Effector memory CD4-positive, alpha-beta T cell (primary cell): ENCODE results near the gene MEIS1.
A peak's percentile ranks its signal among the peaks of the same experiment; 100 is the strongest.
"Not testable (repeated sequence)": the region's sequence is repeated elsewhere in the genome, so short reads cannot be mapped to it uniquely, and the experiment has no call there.

Experiments
- DNase-seq, 3 donors: peaks; one replicate each; pipeline ENCODE4 v3.0.0-alpha.2; 2020
- H3K27ac ChIP-seq: 2 replicates; pipeline ENCODE4 v1.7.0; 2013; ENCODE audit warnings: mild to moderate bottlenecking, low read length, moderate library complexity; ENCODE audit not compliant: insufficient read depth, poor library complexity, severe bottlenecking
- H3K27me3 ChIP-seq: replicated peaks from 2 replicates; pipeline ENCODE4 v1.7.0; 2013; ENCODE audit warnings: mild to moderate bottlenecking, low read length; ENCODE audit not compliant: insufficient read depth, control insufficient read depth, poor library complexity, severe bottlenecking
- H3K36me3 ChIP-seq: 2 replicates; pipeline ENCODE4 v1.7.0; 2013; ENCODE audit warnings: mild to moderate bottlenecking, low read length, moderate library complexity; ENCODE audit not compliant: control insufficient read depth, insufficient read depth
- H3K4me1 ChIP-seq: 2 replicates; pipeline ENCODE4 v1.7.0; 2013; ENCODE audit warnings: low read length, mild to moderate bottlenecking; ENCODE audit not compliant: control insufficient read depth, insufficient read depth, poor library complexity, severe bottlenecking
- H3K4me3 ChIP-seq: 2 replicates; pipeline ENCODE4 v1.7.0; 2013; ENCODE audit warnings: low read length, low read depth, mild to moderate bottlenecking; ENCODE audit not compliant: insufficient read depth, poor library complexity, severe bottlenecking
- H3K9me3 ChIP-seq: 2 replicates; pipeline ENCODE4 v1.7.0; 2013; ENCODE audit warnings: mild to moderate bottlenecking, low read length, moderate library complexity; ENCODE audit not compliant: control insufficient read depth
- total RNA-seq, 3 donors: gene quantifications; one replicate each; lab custom pipeline; 2026; lab: John Stamatoyannopoulos, UW

MEIS1 gene
- total RNA-seq, result 0 to 0.77 (median 0) reads per million in 3 donors

GRCh38 chr2:66434679-66435548 is at the start of gene MEIS1:
Gene MEIS1 (plus strand): TSS chr2:66435125. CDS start chr2:66435857, 732 bp downstream.
- Histone ChIP-seq H3K4me1 (peaks cover 20% of the 10 kb centered on the region), H3K4me3 (peak within 1 kb of the TSS; percentile 13), H3K27me3 (peaks cover 28% of the 10 kb centered on the region), H3K36me3 (no peaks in the 10 kb centered on the region), H3K27ac (no peak within 1 kb of the TSS), H3K9me3 (no peaks in the 10 kb centered on the region)
- DNase-seq, result no peak

GRCh38 chr2:66387016-66387753 is 47.7 kb upstream of the MEIS1 start:
- Histone ChIP-seq H3K27me3 (no peaks in the 10 kb centered on the region), H3K4me3 (no peak overlapping the region), H3K27ac (no peak overlapping the region), H3K36me3 (no peaks in the 10 kb centered on the region), H3K9me3 (no peaks in the 10 kb centered on the region), H3K4me1 (no peaks in the 10 kb centered on the region)
- DNase-seq, result no peak

- Histone ChIP-seq H3K4me1 (no peaks in the 10 kb centered on the region), H3K27me3 (no peaks in the 10 kb centered on the region), H3K36me3 (no peaks in the 10 kb centered on the region), H3K9me3 (no peaks in the 10 kb centered on the region), H3K4me3 (no peak overlapping the region), H3K27ac (no peak overlapping the region)
- no peak for DNase-seq
Observed at GRCh38 chr2:66389651-66390131, 45.2 kb upstream of the MEIS1 start.

DNA sequence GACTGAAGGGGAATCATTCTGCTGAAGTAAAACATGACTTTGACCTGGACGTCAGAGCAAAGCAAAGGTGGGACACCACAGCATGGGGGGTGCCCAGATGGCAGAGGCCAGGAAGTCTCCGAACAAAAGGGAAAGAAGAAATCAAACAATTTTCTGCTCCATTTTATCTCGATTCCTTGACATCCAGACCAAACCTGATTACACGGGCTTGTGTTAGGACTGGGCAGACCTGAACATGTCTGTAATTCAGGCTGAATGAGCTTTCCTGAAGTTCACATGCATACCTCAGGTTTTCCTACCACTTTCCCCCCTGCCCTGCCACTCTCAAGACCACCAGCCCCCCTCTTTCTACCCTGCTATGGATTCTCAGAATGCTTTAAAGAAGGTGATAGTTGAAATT is 44.8 kb upstream of the MEIS1 start:
- Histone ChIP-seq H3K4me3 (no peak overlapping the region), H3K36me3 (no peaks in the 10 kb centered on the region), H3K9me3 (no peaks in the 10 kb centered on the region), H3K4me1 (no peaks in the 10 kb centered on the region), H3K27ac (no peak overlapping the region), H3K27me3 (no peaks in the 10 kb centered on the region)
- no peak for DNase-seq

- Histone ChIP-seq H3K4me1 (no peaks in the 10 kb centered on the region), H3K27me3 (no peaks in the 10 kb centered on the region), H3K27ac (no peak overlapping the region), H3K36me3 (no peaks in the 10 kb centered on the region), H3K9me3 (no peaks in the 10 kb centered on the region), H3K4me3 (no peak overlapping the region)
- no peak for DNase-seq
Observed at GRCh38 chr2:66390811-66391210, 44.1 kb upstream of the MEIS1 start.

DNA sequence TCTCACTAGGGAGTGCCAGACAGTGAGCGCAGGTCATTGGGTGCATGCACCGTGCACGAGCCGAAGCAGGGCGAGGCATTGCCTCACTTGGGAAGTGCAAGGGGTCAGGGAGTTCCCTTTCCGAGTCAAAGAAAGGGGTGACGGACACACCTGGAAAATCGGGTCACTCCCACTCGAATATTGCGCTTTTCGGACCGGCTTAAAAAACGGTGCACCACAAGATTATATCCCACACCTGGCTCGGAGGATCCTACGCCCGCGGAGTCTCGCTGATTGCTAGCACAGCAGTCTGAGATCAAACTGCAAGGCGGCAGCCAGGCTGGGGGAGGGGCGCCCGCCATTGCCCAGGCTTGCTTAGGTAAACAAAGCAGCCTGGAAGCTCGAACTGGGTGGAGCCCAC is 43.7 kb upstream of the MEIS1 start:
- not testable (repeated sequence) for H3K4me3 ChIP-seq, H3K36me3 ChIP-seq, H3K9me3 ChIP-seq, H3K27ac ChIP-seq, DNase-seq, H3K4me1 ChIP-seq, H3K27me3 ChIP-seq

DNA sequence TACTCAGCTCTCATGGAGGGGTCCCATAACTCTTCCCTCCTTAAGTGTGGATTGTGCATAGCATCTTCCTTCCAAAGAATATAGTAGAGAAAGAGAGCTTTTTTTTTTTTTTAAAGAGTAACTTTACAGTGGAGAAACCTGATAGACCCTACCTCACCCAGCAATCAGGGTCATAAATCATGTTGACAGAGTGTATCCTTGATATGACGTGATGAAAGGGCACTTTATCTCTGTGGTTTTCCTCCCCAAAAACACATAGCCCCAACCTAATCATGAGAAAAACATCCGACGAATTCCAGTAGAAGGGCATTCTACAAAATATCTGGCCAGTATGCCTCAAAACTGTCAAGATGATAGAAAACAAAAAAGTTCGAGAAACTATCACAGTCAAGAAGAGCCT is 29.5 kb upstream of the MEIS1 start:
- Histone ChIP-seq H3K36me3 (no peaks in the 10 kb centered on the region), H3K27me3 (no peaks in the 10 kb centered on the region), H3K27ac (no peak overlapping the region), H3K4me1 (no peaks in the 10 kb centered on the region), H3K9me3 (no peaks in the 10 kb centered on the region), H3K4me3 (no peak overlapping the region)
- DNase-seq, result no peak

DNA sequence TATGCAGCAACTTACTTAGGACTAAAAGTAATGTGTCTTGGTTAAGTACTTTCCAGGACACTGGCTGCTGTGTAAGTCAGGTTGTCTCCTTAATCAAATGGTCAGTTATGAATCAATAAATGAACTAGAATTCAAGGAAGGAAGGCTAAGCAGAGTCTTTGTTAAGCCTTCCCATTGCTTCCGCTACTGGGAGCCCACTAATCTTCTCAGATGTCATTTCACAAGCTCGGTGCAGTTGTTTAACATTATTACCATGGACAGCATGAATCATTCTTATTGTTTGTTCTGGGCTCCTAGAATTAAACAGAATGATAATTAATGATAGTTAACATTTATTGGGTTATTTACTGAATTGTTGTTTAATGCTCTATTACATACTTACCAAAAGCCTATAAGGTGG is 26.0 kb upstream of the MEIS1 start:
- DNase-seq, result no peak
- Histone ChIP-seq H3K4me1 (no peaks in the 10 kb centered on the region), H3K4me3 (no peak overlapping the region), H3K36me3 (no peaks in the 10 kb centered on the region), H3K27ac (no peak overlapping the region), H3K27me3 (no peaks in the 10 kb centered on the region), H3K9me3 (no peaks in the 10 kb centered on the region)

DNA sequence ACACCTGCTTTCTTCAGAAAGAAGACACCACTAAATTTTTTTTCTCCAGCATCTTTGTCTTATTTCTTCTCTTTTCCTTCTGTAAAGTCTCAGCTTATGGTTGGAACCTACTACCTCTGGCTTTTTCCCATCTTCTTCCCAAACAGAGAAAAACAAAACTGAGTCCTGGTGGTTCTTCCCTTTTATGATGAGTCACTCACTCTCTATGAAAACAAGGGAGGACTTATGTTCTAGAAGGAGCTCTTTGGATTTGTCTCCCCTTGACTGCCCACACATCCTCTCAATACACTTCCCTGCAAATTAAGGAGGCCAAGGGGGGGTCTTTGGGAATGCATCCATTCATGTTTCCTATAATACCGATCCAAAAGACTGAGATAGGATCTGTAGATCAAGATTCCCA is 22.1 kb upstream of the MEIS1 start:
- no peaks in the 10 kb centered on the region for H3K4me1 ChIP-seq
- DNase-seq, result no peak
- no peak overlapping the region for H3K4me3 ChIP-seq
- no peaks in the 10 kb centered on the region for H3K9me3 ChIP-seq
- H3K27ac ChIP-seq, result no peak overlapping the region
- no peaks in the 10 kb centered on the region for H3K27me3 ChIP-seq
- no peaks in the 10 kb centered on the region for H3K36me3 ChIP-seq

- H3K9me3 ChIP-seq, result no peaks in the 10 kb centered on the region
- H3K27ac ChIP-seq, result no peak overlapping the region
- no peak overlapping the region for H3K4me3 ChIP-seq
- H3K4me1 ChIP-seq, result no peaks in the 10 kb centered on the region
- no peaks in the 10 kb centered on the region for H3K27me3 ChIP-seq
- no peaks in the 10 kb centered on the region for H3K36me3 ChIP-seq
- no peak for DNase-seq
Observed at GRCh38 chr2:66414896-66415295, 20.0 kb upstream of the MEIS1 start.
